ENCODE data around the gene ASB13. TPM values are rescaled to one million over a fixed set of nuclear protein-coding genes. Genes with fewer than 3 reads are reported as not detected.

The ASB13 gene
- total and polyA plus RNA-seq, 2 of the 13 experiments (the other 11 are each of a cell fraction or from before 2014, with no cell fraction given): 9.3 to 15.4 TPM

DNA sequence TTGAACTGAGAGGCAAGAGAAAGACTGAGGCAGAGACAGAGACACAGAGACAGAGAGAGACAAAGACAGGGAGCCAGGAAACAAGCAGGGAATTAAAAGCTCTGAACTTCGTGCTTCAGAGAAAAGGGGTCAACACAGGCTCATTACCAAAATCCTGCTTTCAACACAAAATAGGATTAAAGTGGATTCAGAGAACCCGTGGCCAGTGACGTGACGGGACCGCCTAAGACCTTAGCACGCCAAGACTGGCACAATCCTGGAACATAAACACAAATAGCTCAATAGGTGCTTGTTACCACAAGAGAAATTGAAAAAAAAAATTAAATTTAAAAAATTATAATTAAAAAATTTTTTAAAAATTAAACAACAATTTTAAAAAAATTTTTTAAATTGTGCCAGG is 21.5 kb downstream of the ASB13 start:
- POLR2A ChIA-PET: no interaction called here
- no TSS peak for BruUV-seq (replicated peaks)
- Histone ChIP-seq H3K9ac (ENCODE audit: insufficient read depth, low read depth, low read length) (no peak overlapping the region), H3K27ac (ENCODE audit: extremely low read length, insufficient read depth, low read length) (no peak overlapping the region), H3K36me3 (replicated peaks in 1 of 2; ENCODE audit: control insufficient read depth in 1 of 2, insufficient read depth in 2 of 2, low read length in 2 of 2) (peaks cover 3 to 20% of the 10 kb centered on the region in 2 experiments; a peak in 4 of 5 replicates), H3K4me2 (ENCODE audit: low read depth, low read length) (no peak overlapping the region), H3K27me3 (ENCODE audit: control insufficient read depth in 1 of 2, insufficient read depth in 2 of 2, low read length in 2 of 2) (no peaks in the 10 kb centered on the region), H2AFZ (ENCODE audit: low read length) (no peak overlapping the region), H3K79me2 (ENCODE audit: insufficient read depth, low read length) (no peaks in the 10 kb centered on the region), H3K4me3 (replicated peaks in 1 of 3; ENCODE audit: insufficient read depth in 1 of 3, low read depth in 2 of 3, low read length in 3 of 3) (no peak overlapping the region), H3K4me1 (ENCODE audit: insufficient read depth, low read length) (peaks cover 17% of the 10 kb centered on the region), H3K9me3 (ENCODE audit: low read length) (no peaks in the 10 kb centered on the region), H4K20me1 (ENCODE audit: insufficient read depth, low read length) (no peaks in the 10 kb centered on the region)
- DNase-seq (ENCODE audit: low spot score) (no peak), ATAC-seq (no peak), FAIRE-seq (no peak)
- WGBS (ENCODE audit: low lambda C conversion rate): 97% methylated on average over 6 of the region's 6 CpGs
- TF ChIP-seq THAP11 (CRISPR knock-in tag; IDR thresholded peaks at IDR 0.05) (no peak), REXO4 (CRISPR knock-in tag; IDR thresholded peaks at IDR 0.05; ENCODE audit: borderline replicate concordance) (no peak), ZFP36L2 (CRISPR knock-in tag; IDR thresholded peaks at IDR 0.05) (no peak), ZNF343 (CRISPR knock-in tag; IDR thresholded peaks at IDR 0.05) (no peak), ZC3H4 (CRISPR knock-in tag; IDR thresholded peaks at IDR 0.05; ENCODE audit: borderline replicate concordance) (no peak)
- TF ChIP-seq, protein P1, sequence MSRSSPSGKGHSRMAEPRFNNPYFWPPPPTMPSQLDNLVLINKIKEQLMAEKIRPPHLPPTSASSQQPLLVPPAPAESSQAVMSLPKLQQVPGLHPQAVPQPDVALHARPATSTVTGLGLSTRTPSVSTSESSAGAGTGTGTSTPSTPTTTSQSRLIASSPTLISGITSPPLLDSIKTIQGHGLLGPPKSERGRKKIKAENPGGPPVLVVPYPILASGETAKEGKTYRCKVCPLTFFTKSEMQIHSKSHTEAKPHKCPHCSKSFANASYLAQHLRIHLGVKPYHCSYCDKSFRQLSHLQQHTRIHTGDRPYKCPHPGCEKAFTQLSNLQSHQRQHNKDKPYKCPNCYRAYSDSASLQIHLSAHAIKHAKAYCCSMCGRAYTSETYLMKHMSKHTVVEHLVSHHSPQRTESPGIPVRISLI (CRISPR knock-in tag; IDR thresholded peaks at IDR 0.05; ENCODE audit: borderline replicate concordance): no peak
- TF ChIP-seq, protein P2, sequence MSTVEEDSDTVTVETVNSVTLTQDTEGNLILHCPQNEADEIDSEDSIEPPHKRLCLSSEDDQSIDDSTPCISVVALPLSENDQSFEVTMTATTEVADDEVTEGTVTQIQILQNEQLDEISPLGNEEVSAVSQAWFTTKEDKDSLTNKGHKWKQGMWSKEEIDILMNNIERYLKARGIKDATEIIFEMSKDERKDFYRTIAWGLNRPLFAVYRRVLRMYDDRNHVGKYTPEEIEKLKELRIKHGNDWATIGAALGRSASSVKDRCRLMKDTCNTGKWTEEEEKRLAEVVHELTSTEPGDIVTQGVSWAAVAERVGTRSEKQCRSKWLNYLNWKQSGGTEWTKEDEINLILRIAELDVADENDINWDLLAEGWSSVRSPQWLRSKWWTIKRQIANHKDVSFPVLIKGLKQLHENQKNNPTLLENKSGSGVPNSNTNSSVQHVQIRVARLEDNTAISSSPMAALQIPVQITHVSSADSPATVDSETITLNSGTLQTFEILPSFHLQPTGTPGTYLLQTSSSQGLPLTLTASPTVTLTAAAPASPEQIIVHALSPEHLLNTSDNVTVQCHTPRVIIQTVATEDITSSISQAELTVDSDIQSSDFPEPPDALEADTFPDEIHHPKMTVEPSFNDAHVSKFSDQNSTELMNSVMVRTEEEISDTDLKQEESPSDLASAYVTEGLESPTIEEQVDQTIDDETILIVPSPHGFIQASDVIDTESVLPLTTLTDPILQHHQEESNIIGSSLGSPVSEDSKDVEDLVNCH (CRISPR knock-in tag; IDR thresholded peaks at IDR 0.05): no peak
- in situ Hi-C loops (cut with HindIII; ENCODE audit: extremely low pct_ligation_motif_present, low pct_unique_long_range_greater_than_20kb): no loop called here
- intact Hi-C loops (cut with micrococcal nuclease; ENCODE audit: unreplicated experiment): no loop called here
- CTCF ChIA-PET (ENCODE audit: low intra/inter-chr PET ratio, low total read pairs): no interaction called here
